Caco-2 (cell line): Measurements from ENCODE around the gene FHOD3. TPM values are rescaled to one million over a fixed set of nuclear protein-coding genes. Genes with fewer than 3 reads are reported as not detected.

ENCODE experiments used
- BruUV-seq: library from RNA; stranded (reverse); fragments of 400-500 nt; replicated peaks from 2 replicates; lab custom pipeline; 2021; lab: Mats Ljungman, UMichigan
- CTCF ChIA-PET: fragments of 300-600 bp; sonication (Branson Sonifier 250); formaldehyde crosslinking; loops from one replicate; lab custom pipeline; 2022; ENCODE audit warnings: antibody characterized with exemption; lab: Charles Lee
- POLR2A ChIA-PET: fragments of 300-600 bp; sonication (Branson Sonifier 250); formaldehyde crosslinking; loops from one replicate; lab custom pipeline; 2022; ENCODE audit warnings: antibody characterized with exemption; lab: Charles Lee
- DNase-seq, 2 experiments: peaks; one replicate each; pipeline versions ENCODE4 v3.0.0 to v3.0.0-alpha.2; 2020 to 2022
- H3K27me3 ChIP-seq: replicated peaks from 2 replicates; pipeline ENCODE4 v1.6.0; 2011; ENCODE audit warnings: low read length; ENCODE audit not compliant: control insufficient read depth, insufficient read depth
- H3K36me3 ChIP-seq: 2 replicates; pipeline ENCODE4 v1.5.1; 2011; ENCODE audit warnings: low read length; ENCODE audit not compliant: control insufficient read depth, insufficient read depth
- H3K4me1 ChIP-seq: fragments of 250-450 bp; sonication (Bioruptor Pico); 2 replicates; pipeline ENCODE4 v1.5.1; 2020; ENCODE audit warnings: mild to moderate bottlenecking
- H3K4me3 ChIP-seq: 2 replicates; pipeline ENCODE4 v1.5.1; 2011; ENCODE audit warnings: low read depth, mild to moderate bottlenecking, control low read depth, low read length
- H3K9me3 ChIP-seq: fragments of 250-450 bp; sonication (Bioruptor Pico); 2 replicates; pipeline ENCODE4 v1.5.1; 2020; ENCODE audit warnings: mild to moderate bottlenecking, moderate library complexity
- H3K27ac Mint-ChIP-seq: one replicate; pipeline ENCODE4 v1.8.0; 2022; ENCODE audit warnings: mixed read lengths; ENCODE audit not compliant: unreplicated experiment
- H3K27me3 Mint-ChIP-seq: one replicate; pipeline ENCODE4 v1.8.0; 2022; ENCODE audit warnings: mixed read lengths; ENCODE audit not compliant: insufficient read depth, unreplicated experiment
- H3K36me3 Mint-ChIP-seq: one replicate; pipeline ENCODE4 v1.8.0; 2022; ENCODE audit warnings: mild to moderate bottlenecking, mixed read lengths; ENCODE audit not compliant: insufficient read depth, unreplicated experiment
- H3K4me1 Mint-ChIP-seq: one replicate; pipeline ENCODE4 v1.8.0; 2022; ENCODE audit warnings: low read depth, mixed read lengths; ENCODE audit not compliant: unreplicated experiment
- H3K4me3 Mint-ChIP-seq: one replicate; pipeline ENCODE4 v1.8.0; 2022; ENCODE audit warnings: mild to moderate bottlenecking, moderate library complexity, mixed read lengths; ENCODE audit not compliant: unreplicated experiment
- H3K9me3 Mint-ChIP-seq: one replicate; pipeline ENCODE4 v1.8.0; 2022; ENCODE audit warnings: mixed read lengths; ENCODE audit not compliant: unreplicated experiment
- CTCF ChIP-seq, 2 experiments: fragments of 200-600 bp in 1 of 2; IDR thresholded peaks; 1 replicate in 1 of 2; 2 replicates in 1 of 2; pipeline versions ENCODE4 v1.5.1 to v1.8.0; 2011 to 2022; ENCODE audit warnings: antibody characterized with exemption in 1 of 2, control low read depth in 1 of 2, inconsistent platforms in 1 of 2, low read depth in 1 of 2, low read length in 1 of 2, mild to moderate bottlenecking in 1 of 2, moderate library complexity in 1 of 2; ENCODE audit not compliant: insufficient read depth in 1 of 2, severe bottlenecking in 1 of 2, unreplicated experiment in 1 of 2
- intact Hi-C: fragments of 100-400 bp; cut with micrococcal nuclease; formaldehyde crosslinking; loops from one replicate; pipeline ENCODE4 v1.10.0; 2022; ENCODE audit not compliant: unreplicated experiment
- total RNA-seq: library from RNA; stranded (reverse); gene quantifications from 2 replicates; pipeline ENCODE4 v1.2.3, GENCODE V29; 2022

The FHOD3 gene
- total RNA-seq, 1 experiment from 2014 or later = not detected

- intact Hi-C loops = no loop called here
- no peak for TF ChIP-seq CTCF (IDR thresholded peaks at IDR 0.05; ENCODE audit: insufficient read depth in 1 of 2, low read depth in 1 of 2, low read length in 1 of 2, severe bottlenecking in 1 of 2, unreplicated experiment in 1 of 2)
- H3K4me1 Mint-ChIP-seq = no peaks in the 10 kb centered on the region
- no peak overlapping the region for H3K4me3 Mint-ChIP-seq
- no peak overlapping the region for H3K4me3 ChIP-seq
- no peaks in the 10 kb centered on the region for H3K9me3 Mint-ChIP-seq
- H3K36me3 Mint-ChIP-seq = no peaks in the 10 kb centered on the region
- H3K36me3 ChIP-seq = no peaks in the 10 kb centered on the region
- ChIA-PET POLR2A (no interaction called here), CTCF (no interaction called here)
- BruUV-seq = no TSS peak
- H3K27ac Mint-ChIP-seq = no peak overlapping the region
- H3K4me1 ChIP-seq = no peaks in the 10 kb centered on the region
- H3K27me3 Mint-ChIP-seq = no peaks in the 10 kb centered on the region
- DNase-seq = no peak
- no peaks in the 10 kb centered on the region for H3K27me3 ChIP-seq
- H3K9me3 ChIP-seq = no peaks in the 10 kb centered on the region
Measured at GRCh38 chr18:36470896-36471295, 173.4 kb downstream of the FHOD3 start.

- H3K4me1 ChIP-seq = no peaks in the 10 kb centered on the region
- intact Hi-C loops = no loop called here
- Mint-ChIP-seq H3K9me3 (no peaks in the 10 kb centered on the region), H3K4me1 (no peaks in the 10 kb centered on the region), H3K27ac (no peak overlapping the region), H3K27me3 (no peaks in the 10 kb centered on the region), H3K4me3 (no peak overlapping the region), H3K36me3 (no peaks in the 10 kb centered on the region)
- no peaks in the 10 kb centered on the region for H3K36me3 ChIP-seq
- no peak overlapping the region for H3K4me3 ChIP-seq
- no peak for TF ChIP-seq CTCF (IDR thresholded peaks at IDR 0.05; ENCODE audit: insufficient read depth in 1 of 2, low read depth in 1 of 2, low read length in 1 of 2, severe bottlenecking in 1 of 2, unreplicated experiment in 1 of 2)
- H3K27me3 ChIP-seq = no peaks in the 10 kb centered on the region
- no peak for DNase-seq
- POLR2A ChIA-PET = no interaction called here
- no peaks in the 10 kb centered on the region for H3K9me3 ChIP-seq
- no TSS peak for BruUV-seq
- CTCF ChIA-PET = no interaction called here
Measured at GRCh38 chr18:36471393-36471792, 173.9 kb downstream of the FHOD3 start.

GRCh38 chr18:36476433-36476832 is 178.9 kb downstream of the FHOD3 start:
- Histone ChIP-seq H3K9me3 (no peaks in the 10 kb centered on the region), H3K27me3 (no peaks in the 10 kb centered on the region), H3K4me3 (no peak overlapping the region), H3K4me1 (no peaks in the 10 kb centered on the region), H3K36me3 (no peaks in the 10 kb centered on the region)
- ChIA-PET POLR2A (no interaction called here), CTCF (no interaction called here)
- intact Hi-C loops = no loop called here
- Mint-ChIP-seq H3K4me1 (no peaks in the 10 kb centered on the region), H3K36me3 (no peaks in the 10 kb centered on the region), H3K4me3 (no peak overlapping the region), H3K9me3 (no peaks in the 10 kb centered on the region), H3K27me3 (peaks cover 4% of the 10 kb centered on the region), H3K27ac (no peak overlapping the region)
- BruUV-seq = no TSS peak
- no peak for DNase-seq
- TF ChIP-seq CTCF (IDR thresholded peaks at IDR 0.05; ENCODE audit: insufficient read depth in 1 of 2, low read depth in 1 of 2, low read length in 1 of 2, severe bottlenecking in 1 of 2, unreplicated experiment in 1 of 2) = no peak
